ENCODE results near the gene TSPAN14.

DNA sequence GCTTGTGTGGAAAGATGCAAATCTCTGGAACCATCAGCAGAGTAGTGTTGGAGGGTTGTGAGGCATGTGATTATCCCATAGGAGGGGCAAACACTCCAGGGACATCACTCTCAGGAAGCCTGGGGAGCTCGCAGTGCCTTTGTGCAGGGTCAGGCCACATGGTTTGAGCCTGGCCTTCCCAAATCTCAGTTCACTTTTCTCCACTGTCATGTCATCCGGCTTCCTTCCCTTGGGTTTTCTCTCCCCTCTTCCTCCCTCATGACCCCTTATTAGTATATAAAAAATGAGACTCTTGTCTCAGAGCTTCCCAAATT, 20.4 kb downstream of the TSPAN14 start:
- no peak for TF ChIP-seq CHD2 (IDR thresholded peaks at IDR 0.05; ENCODE audit: borderline replicate concordance, low read depth, low read length)
- TF ChIP-seq SMC3 (IDR thresholded peaks at IDR 0.05; ENCODE audit: borderline replicate concordance, low read length) = no peak
